Mesenchymal stem cell (in vitro differentiated cells and primary cell): ENCODE measurements around the gene C16orf86.

Experiments used
- DNase-seq: peaks from one replicate; pipeline ENCODE4 v3.0.0-alpha.2; 2013
- H2AFZ ChIP-seq: one replicate; pipeline ENCODE4 v1.6.1; 2013; ENCODE audit warnings: low read depth, mild to moderate bottlenecking, control low read depth, inconsistent platforms, low read length, moderate library complexity
- H2AK5ac ChIP-seq: 2 replicates; pipeline ENCODE4 v1.6.1; 2013; ENCODE audit warnings: low read length, moderate library complexity, mild to moderate bottlenecking, inconsistent platforms; ENCODE audit not compliant: severe bottlenecking
- H2BK120ac ChIP-seq: one replicate; pipeline ENCODE4 v1.6.1; 2013; ENCODE audit warnings: low read depth, mild to moderate bottlenecking, inconsistent platforms, low read length, moderate library complexity
- H2BK12ac ChIP-seq, 2 experiments: one replicate each; pipeline ENCODE4 v1.6.1; 2013; ENCODE audit warnings: inconsistent platforms in 2 of 2, low read length in 2 of 2, mild to moderate bottlenecking in 2 of 2, moderate library complexity in 2 of 2, control low read depth in 1 of 2
- H2BK15ac ChIP-seq: one replicate; pipeline ENCODE4 v1.6.1; 2013; ENCODE audit warnings: mild to moderate bottlenecking, low read depth, inconsistent platforms; ENCODE audit not compliant: poor library complexity, severe bottlenecking
- H2BK5ac ChIP-seq: 2 replicates; pipeline ENCODE4 v1.6.1; 2013; ENCODE audit warnings: low read depth, mild to moderate bottlenecking, low read length, control low read depth, inconsistent platforms; ENCODE audit not compliant: poor library complexity, severe bottlenecking
- H3K14ac ChIP-seq, 2 experiments: one replicate each; pipeline ENCODE4 v1.6.1; 2013; ENCODE audit warnings: inconsistent platforms in 2 of 2, low read length in 2 of 2, control low read depth in 1 of 2, mild to moderate bottlenecking in 1 of 2, moderate library complexity in 1 of 2
- H3K18ac ChIP-seq, 2 experiments: one replicate each; pipeline ENCODE4 v1.6.1; 2013; ENCODE audit warnings: inconsistent platforms in 2 of 2, low read length in 2 of 2, control low read depth in 1 of 2, low read depth in 1 of 2, mild to moderate bottlenecking in 1 of 2
- H3K23ac ChIP-seq, 2 experiments: one replicate each; pipeline ENCODE4 v1.6.1; 2013; ENCODE audit warnings: inconsistent platforms in 2 of 2, low read length in 2 of 2, mild to moderate bottlenecking in 2 of 2, moderate library complexity in 2 of 2, control low read depth in 1 of 2
- H3K27ac ChIP-seq: 2 replicates; pipeline ENCODE4 v1.5.1; 2013; ENCODE audit warnings: mild to moderate bottlenecking, moderate library complexity, low read length, control low read depth, inconsistent platforms; ENCODE audit not compliant: poor library complexity, severe bottlenecking
- H3K27me3 ChIP-seq, 2 experiments: 2 replicates each; pipeline versions ENCODE4 v1.6.1 to v1.7.0; 2013; ENCODE audit warnings: low read length in 2 of 2, mild to moderate bottlenecking in 2 of 2, moderate library complexity in 2 of 2, control low read depth in 1 of 2, inconsistent platforms in 1 of 2; ENCODE audit not compliant: control insufficient read depth in 1 of 2, insufficient read depth in 1 of 2
- H3K36me3 ChIP-seq, 2 experiments: 2 replicates each; pipeline versions ENCODE4 v1.6.1 to v1.7.0; 2013; ENCODE audit warnings: low read length in 2 of 2, control low read depth in 1 of 2, inconsistent platforms in 1 of 2, low read depth in 1 of 2, mild to moderate bottlenecking in 1 of 2; ENCODE audit not compliant: insufficient read depth in 2 of 2, control insufficient read depth in 1 of 2
- H3K4ac ChIP-seq, 2 experiments: one replicate each; pipeline ENCODE4 v1.6.1; 2013; ENCODE audit warnings: inconsistent platforms in 2 of 2, low read length in 2 of 2, mild to moderate bottlenecking in 2 of 2, moderate library complexity in 2 of 2, control low read depth in 1 of 2, low read depth in 1 of 2
- H3K4me1 ChIP-seq: 2 replicates; pipeline ENCODE4 v1.6.1; 2013; ENCODE audit warnings: low read depth, low read length, control low read depth; ENCODE audit not compliant: control insufficient read depth, insufficient read depth
- H3K4me2 ChIP-seq: 2 replicates; pipeline ENCODE4 v1.6.1; 2013; ENCODE audit warnings: low read length, mild to moderate bottlenecking, inconsistent platforms; ENCODE audit not compliant: poor library complexity, severe bottlenecking
- H3K4me3 ChIP-seq, 2 experiments: 2 replicates each; pipeline versions ENCODE4 v1.5.1 to v1.7.0; 2013; ENCODE audit warnings: low read length in 2 of 2, mild to moderate bottlenecking in 2 of 2, control low read depth in 1 of 2, low read depth in 1 of 2; ENCODE audit not compliant: insufficient read depth in 1 of 2
- H3K79me1 ChIP-seq: replicated peaks from 2 replicates; pipeline ENCODE4 v1.6.1; 2013; ENCODE audit warnings: mild to moderate bottlenecking, control low read depth, low read length, inconsistent platforms; ENCODE audit not compliant: poor library complexity, severe bottlenecking
- H3K9ac ChIP-seq: 2 replicates; pipeline ENCODE4 v1.7.0; 2013; ENCODE audit warnings: mild to moderate bottlenecking, low read length, moderate library complexity
- H3K9me3 ChIP-seq: 2 replicates; pipeline ENCODE4 v1.7.0; 2013; ENCODE audit warnings: mild to moderate bottlenecking, low read length; ENCODE audit not compliant: control insufficient read depth
- H4K8ac ChIP-seq: one replicate; pipeline ENCODE4 v1.6.1; 2013; ENCODE audit warnings: inconsistent platforms, mild to moderate bottlenecking, low read length, moderate library complexity
- H4K91ac ChIP-seq: one replicate; pipeline ENCODE4 v1.6.1; 2013; ENCODE audit warnings: mild to moderate bottlenecking, low read length, inconsistent platforms
- WGBS: methylation state at CpG from one replicate; pipeline ENCODE4 v1.1.7; 2013; ENCODE audit warnings: mixed read lengths; 5-methylcytosine and 5-hydroxymethylcytosine counted together

C16orf86 gene

GRCh38 chr16:67663151-67663876, 3.3 kb upstream of the C16orf86 start:
- Histone ChIP-seq H2BK15ac (no peak overlapping the region), H3K4me1 (peaks cover 39% of the 10 kb centered on the region), H3K36me3 (peaks cover 25 to 32% of the 10 kb centered on the region in 2 experiments), H3K4ac (no peak overlapping the region), H2BK12ac (no peak overlapping the region), H4K91ac (no peak overlapping the region), H4K8ac (no peak overlapping the region), H3K79me1 (peaks cover 11% of the 10 kb centered on the region), H3K4me3 (no peak overlapping the region), H3K18ac (no peak overlapping the region), H3K23ac (no peak overlapping the region), H3K9ac (no peak overlapping the region), H3K4me2 (no peak overlapping the region), H3K27ac (no peak overlapping the region), H3K27me3 (no peaks in the 10 kb centered on the region), H2AK5ac (no peak overlapping the region), H3K14ac (no peak overlapping the region), H2BK5ac (no peak overlapping the region), H2BK120ac (no peak overlapping the region), H2AFZ (no peak overlapping the region), H3K9me3 (no peaks in the 10 kb centered on the region)
- 81% methylated on average over 25 of the region's 25 CpGs for WGBS
- peak; percentile 26 for DNase-seq

- no peak for DNase-seq
- Histone ChIP-seq H3K18ac (no peak overlapping the region), H3K36me3 (peaks cover 25 to 29% of the 10 kb centered on the region in 2 experiments), H2BK5ac (no peak overlapping the region), H3K9ac (no peak overlapping the region), H2AK5ac (no peak overlapping the region), H2BK120ac (no peak overlapping the region), H3K4me2 (no peak overlapping the region), H3K4me1 (peaks cover 37% of the 10 kb centered on the region), H3K79me1 (peaks cover 9% of the 10 kb centered on the region), H3K9me3 (no peaks in the 10 kb centered on the region), H3K27me3 (no peaks in the 10 kb centered on the region), H3K23ac (no peak overlapping the region), H4K91ac (no peak overlapping the region), H4K8ac (no peak overlapping the region), H3K27ac (no peak overlapping the region), H3K14ac (no peak overlapping the region), H2AFZ (no peak overlapping the region), H3K4ac (no peak overlapping the region), H3K4me3 (no peak overlapping the region), H2BK15ac (no peak overlapping the region), H2BK12ac (no peak overlapping the region)
- WGBS, result 96% methylated on average over 6 of the region's 6 CpGs
These were observed 2.8 kb upstream of the C16orf86 start for GRCh38 chr16:67663877-67664222.

- H2AK5ac ChIP-seq, result no peak overlapping the region
- H2BK15ac ChIP-seq, result no peak overlapping the region
- no peak overlapping the region for H4K91ac ChIP-seq
- no peak overlapping the region for H3K23ac ChIP-seq
- H3K4me2 ChIP-seq, result no peak overlapping the region
- no peaks in the 10 kb centered on the region for H3K9me3 ChIP-seq
- H3K4me3 ChIP-seq, result no peak overlapping the region
- no peak for DNase-seq
- no peak overlapping the region for H3K9ac ChIP-seq
- no peak overlapping the region for H3K18ac ChIP-seq
- H2BK5ac ChIP-seq, result no peak overlapping the region
- no peak overlapping the region for H2BK120ac ChIP-seq
- 94% methylated on average over 4 of the region's 4 CpGs for WGBS
- no peak overlapping the region for H3K14ac ChIP-seq
- no peaks in the 10 kb centered on the region for H3K27me3 ChIP-seq
- no peak overlapping the region for H4K8ac ChIP-seq
- no peak overlapping the region for H2BK12ac ChIP-seq
- H3K27ac ChIP-seq, result no peak overlapping the region
- H2AFZ ChIP-seq, result no peak overlapping the region
- peaks cover 33% of the 10 kb centered on the region for H3K4me1 ChIP-seq
- no peak overlapping the region for H3K4ac ChIP-seq
- H3K79me1 ChIP-seq, result peaks cover 6% of the 10 kb centered on the region
- peaks cover 25 to 27% of the 10 kb centered on the region in 2 experiments for H3K36me3 ChIP-seq
These were observed 2.4 kb upstream of the C16orf86 start for GRCh38 chr16:67664258-67664657.

GRCh38 chr16:67664871-67665270, 1.7 kb upstream of the C16orf86 start:
- whole genome bisulfite sequencing, result 97% methylated on average over 7 of the region's 7 CpGs
- Histone ChIP-seq H4K91ac (no peak overlapping the region), H2AK5ac (no peak overlapping the region), H3K4me3 (no peak overlapping the region), H3K27ac (no peak overlapping the region), H2BK12ac (no peak overlapping the region), H3K36me3 (peaks cover 25 to 27% of the 10 kb centered on the region in 2 experiments), H3K4me1 (peaks cover 29% of the 10 kb centered on the region), H3K23ac (no peak overlapping the region), H3K14ac (no peak overlapping the region), H3K4me2 (no peak overlapping the region), H3K9ac (no peak overlapping the region), H2AFZ (no peak overlapping the region), H2BK120ac (no peak overlapping the region), H3K9me3 (no peaks in the 10 kb centered on the region), H3K27me3 (no peaks in the 10 kb centered on the region), H3K18ac (no peak overlapping the region), H3K4ac (no peak overlapping the region), H2BK5ac (no peak overlapping the region), H4K8ac (no peak overlapping the region), H2BK15ac (no peak overlapping the region), H3K79me1 (peaks cover 3% of the 10 kb centered on the region)
- DNase-seq, result no peak
